HG02798 (cell line): ENCODE data around the gene DCAF16.

Experiments used
- ATAC-seq: cut with Tn5 transposase; IDR thresholded peaks from one replicate; pipeline ENCODE4 v1.9.1; 2021; ENCODE audit warnings: mild to moderate bottlenecking; ENCODE audit not compliant: unreplicated experiment, poor library complexity

The DCAF16 gene

GRCh38 chr4:17753646-17754045, 56.9 kb downstream of the DCAF16 start:
- ATAC-seq: no peak
